Measurements from ENCODE around the gene CYB5R4.

- TF ChIP-seq EZH2phosphoT487 (IDR thresholded peaks at IDR 0.05; ENCODE audit: insufficient read depth, low read depth) (no peak), EZH2 (IDR thresholded peaks at IDR 0.05; ENCODE audit: insufficient read depth, poor library complexity, severe bottlenecking) (no peak)
Measured at GRCh38 chr6:83870649-83871048, 11.2 kb downstream of the CYB5R4 start.
